ENCODE measurements around the gene SNX17. TPM values are rescaled to one million over a fixed set of nuclear protein-coding genes. Genes with fewer than 3 reads are reported as not detected.

SNX17 gene
- total and polyA plus RNA-seq, 2 of the 13 experiments (the other 11 are each of a cell fraction or from before 2014, with no cell fraction given), result 75.0 to 109 TPM

DNA sequence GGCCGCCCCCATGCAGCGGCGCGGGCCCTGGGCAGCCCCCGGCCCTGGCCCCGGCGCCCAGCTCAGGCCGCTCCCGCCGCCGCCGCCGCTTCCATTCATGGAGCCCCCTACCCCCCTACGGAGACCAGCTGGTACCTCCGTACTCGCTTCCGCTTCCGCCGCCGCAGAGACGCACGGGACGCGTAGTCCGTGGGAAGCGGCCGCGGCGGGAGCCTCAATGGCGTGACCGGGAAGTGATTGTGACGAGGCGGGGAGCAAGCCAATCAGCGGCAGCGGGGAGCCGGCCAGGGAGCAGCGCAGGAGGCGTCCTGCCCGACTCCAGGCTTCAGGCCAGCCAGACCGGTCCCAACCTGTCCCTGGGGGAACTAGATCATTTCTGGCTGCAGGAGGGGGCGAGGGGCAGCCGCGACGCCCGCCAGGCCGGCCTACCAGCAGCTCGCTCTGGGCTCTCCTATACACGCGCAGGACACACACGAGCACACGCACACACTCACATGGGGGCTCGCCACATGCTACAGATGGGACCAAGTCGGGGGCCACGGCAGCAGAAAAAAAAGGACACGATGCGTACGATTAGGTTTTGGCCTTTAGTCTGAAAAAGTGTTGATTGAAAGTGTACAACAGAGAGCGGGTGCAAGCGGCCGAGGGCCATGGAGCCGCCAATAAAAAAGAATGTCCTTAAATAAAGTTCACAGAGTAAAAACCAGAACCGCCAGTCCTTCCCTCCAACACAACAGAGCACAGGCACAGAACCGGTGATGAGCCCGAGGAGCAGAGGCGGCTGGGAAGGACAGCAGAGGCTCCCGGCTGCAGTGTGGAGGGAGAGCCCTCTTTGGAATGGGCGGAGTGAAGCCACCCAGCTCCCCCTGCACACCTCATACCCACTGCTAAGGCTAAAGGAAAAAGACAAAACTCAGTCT, 10.5 kb downstream of the SNX17 start, which contains the start of gene ZNF513 (continued):
- TF ChIP-seq, protein P1, sequence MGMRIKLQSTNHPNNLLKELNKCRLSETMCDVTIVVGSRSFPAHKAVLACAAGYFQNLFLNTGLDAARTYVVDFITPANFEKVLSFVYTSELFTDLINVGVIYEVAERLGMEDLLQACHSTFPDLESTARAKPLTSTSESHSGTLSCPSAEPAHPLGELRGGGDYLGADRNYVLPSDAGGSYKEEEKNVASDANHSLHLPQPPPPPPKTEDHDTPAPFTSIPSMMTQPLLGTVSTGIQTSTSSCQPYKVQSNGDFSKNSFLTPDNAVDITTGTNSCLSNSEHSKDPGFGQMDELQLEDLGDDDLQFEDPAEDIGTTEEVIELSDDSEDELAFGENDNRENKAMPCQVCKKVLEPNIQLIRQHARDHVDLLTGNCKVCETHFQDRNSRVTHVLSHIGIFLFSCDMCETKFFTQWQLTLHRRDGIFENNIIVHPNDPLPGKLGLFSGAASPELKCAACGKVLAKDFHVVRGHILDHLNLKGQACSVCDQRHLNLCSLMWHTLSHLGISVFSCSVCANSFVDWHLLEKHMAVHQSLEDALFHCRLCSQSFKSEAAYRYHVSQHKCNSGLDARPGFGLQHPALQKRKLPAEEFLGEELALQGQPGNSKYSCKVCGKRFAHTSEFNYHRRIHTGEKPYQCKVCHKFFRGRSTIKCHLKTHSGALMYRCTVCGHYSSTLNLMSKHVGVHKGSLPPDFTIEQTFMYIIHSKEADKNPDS (CRISPR knock-in tag; IDR thresholded peaks at IDR 0.05), result no peak
- TF ChIP-seq, protein P2, sequence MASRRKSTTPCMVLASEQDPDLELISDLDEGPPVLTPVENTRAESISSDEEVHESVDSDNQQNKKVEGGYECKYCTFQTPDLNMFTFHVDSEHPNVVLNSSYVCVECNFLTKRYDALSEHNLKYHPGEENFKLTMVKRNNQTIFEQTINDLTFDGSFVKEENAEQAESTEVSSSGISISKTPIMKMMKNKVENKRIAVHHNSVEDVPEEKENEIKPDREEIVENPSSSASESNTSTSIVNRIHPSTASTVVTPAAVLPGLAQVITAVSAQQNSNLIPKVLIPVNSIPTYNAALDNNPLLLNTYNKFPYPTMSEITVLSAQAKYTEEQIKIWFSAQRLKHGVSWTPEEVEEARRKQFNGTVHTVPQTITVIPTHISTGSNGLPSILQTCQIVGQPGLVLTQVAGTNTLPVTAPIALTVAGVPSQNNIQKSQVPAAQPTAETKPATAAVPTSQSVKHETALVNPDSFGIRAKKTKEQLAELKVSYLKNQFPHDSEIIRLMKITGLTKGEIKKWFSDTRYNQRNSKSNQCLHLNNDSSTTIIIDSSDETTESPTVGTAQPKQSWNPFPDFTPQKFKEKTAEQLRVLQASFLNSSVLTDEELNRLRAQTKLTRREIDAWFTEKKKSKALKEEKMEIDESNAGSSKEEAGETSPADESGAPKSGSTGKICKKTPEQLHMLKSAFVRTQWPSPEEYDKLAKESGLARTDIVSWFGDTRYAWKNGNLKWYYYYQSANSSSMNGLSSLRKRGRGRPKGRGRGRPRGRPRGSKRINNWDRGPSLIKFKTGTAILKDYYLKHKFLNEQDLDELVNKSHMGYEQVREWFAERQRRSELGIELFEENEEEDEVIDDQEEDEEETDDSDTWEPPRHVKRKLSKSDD (CRISPR knock-in tag; IDR thresholded peaks at IDR 0.05; ENCODE audit: low read depth), result 0 out of 2 replicates have a peak, but pooled peaks have one; percentile 44
- TF ChIP-seq, protein P3, sequence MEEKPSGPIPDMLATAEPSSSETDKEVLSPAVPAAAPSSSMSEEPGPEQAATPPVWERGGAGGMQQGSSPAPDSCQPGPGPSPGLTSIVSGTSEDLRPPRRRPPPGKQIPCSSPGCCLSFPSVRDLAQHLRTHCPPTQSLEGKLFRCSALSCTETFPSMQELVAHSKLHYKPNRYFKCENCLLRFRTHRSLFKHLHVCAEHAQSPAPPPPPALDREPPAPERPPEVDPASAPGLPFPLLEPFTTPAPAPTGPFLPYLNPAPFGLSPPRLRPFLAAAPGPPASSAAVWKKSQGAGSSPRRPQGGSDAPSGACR (CRISPR knock-in tag; IDR thresholded peaks at IDR 0.05), result no peak
- no peak for TF ChIP-seq TIGD3 (CRISPR knock-in tag; IDR thresholded peaks at IDR 0.05; ENCODE audit: borderline replicate concordance)
- 0 out of 2 replicates have a peak, but pooled peaks have one; percentile 30 for TF ChIP-seq ZNF639 (CRISPR knock-in tag; conservative IDR thresholded peaks at IDR 0.05)
- no peak for TF ChIP-seq TAF1 (CRISPR knock-in tag; IDR thresholded peaks at IDR 0.05)
- no peak; the same call in 1 of the 2 replicates for TF ChIP-seq ZNF619 (CRISPR knock-in tag; IDR thresholded peaks at IDR 0.05)
- no peak for TF ChIP-seq HDAC6 (IDR thresholded peaks at IDR 0.05; ENCODE audit: low read depth, low read length)
- TF ChIP-seq RXRB (CRISPR knock-in tag; IDR thresholded peaks at IDR 0.05; ENCODE audit: borderline replicate concordance), result no peak
- no peak for TF ChIP-seq PLRG1 (conservative IDR thresholded peaks at IDR 0.05)
- TF ChIP-seq YY1 (IDR thresholded peaks at IDR 0.05; ENCODE audit: insufficient read depth, insufficient replicate concordance, low read depth, low read length), result peak; percentile 77
- no peak for TF ChIP-seq TARDBP (CRISPR knock-in tag; IDR thresholded peaks at IDR 0.05)
- TF ChIP-seq ZFX (CRISPR knock-in tag; IDR thresholded peaks at IDR 0.05; ENCODE audit: low read depth), result peak; percentile 57
- TF ChIP-seq, protein P4, sequence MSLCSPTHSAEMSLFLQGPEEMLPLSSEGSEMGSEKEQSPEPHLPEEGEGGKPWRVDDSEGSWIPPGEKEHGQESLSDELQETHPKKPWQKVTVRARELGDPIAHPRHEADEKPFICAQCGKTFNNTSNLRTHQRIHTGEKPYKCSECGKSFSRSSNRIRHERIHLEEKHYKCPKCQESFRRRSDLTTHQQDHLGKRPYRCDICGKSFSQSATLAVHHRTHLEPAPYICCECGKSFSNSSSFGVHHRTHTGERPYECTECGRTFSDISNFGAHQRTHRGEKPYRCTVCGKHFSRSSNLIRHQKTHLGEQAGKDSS (CRISPR knock-in tag; IDR thresholded peaks at IDR 0.05; ENCODE audit: borderline replicate concordance, low read depth), result no peak
- TF ChIP-seq, protein P5, sequence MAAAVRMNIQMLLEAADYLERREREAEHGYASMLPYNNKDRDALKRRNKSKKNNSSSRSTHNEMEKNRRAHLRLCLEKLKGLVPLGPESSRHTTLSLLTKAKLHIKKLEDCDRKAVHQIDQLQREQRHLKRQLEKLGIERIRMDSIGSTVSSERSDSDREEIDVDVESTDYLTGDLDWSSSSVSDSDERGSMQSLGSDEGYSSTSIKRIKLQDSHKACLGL (CRISPR knock-in tag; IDR thresholded peaks at IDR 0.05), result peak; percentile 57; the same call in 1 of the 2 replicates

Data from HepG2 (cell line).